CD4-positive, alpha-beta T cell treated with Interferon alpha-2 for 1 hour (primary cell): ENCODE data around the gene RNGTT.

ENCODE experiments used
- DNase-seq, 2 donors: peaks; one replicate each; pipeline ENCODE4 v3.0.0-alpha.2; 2020 to 2022

The RNGTT gene

DNA sequence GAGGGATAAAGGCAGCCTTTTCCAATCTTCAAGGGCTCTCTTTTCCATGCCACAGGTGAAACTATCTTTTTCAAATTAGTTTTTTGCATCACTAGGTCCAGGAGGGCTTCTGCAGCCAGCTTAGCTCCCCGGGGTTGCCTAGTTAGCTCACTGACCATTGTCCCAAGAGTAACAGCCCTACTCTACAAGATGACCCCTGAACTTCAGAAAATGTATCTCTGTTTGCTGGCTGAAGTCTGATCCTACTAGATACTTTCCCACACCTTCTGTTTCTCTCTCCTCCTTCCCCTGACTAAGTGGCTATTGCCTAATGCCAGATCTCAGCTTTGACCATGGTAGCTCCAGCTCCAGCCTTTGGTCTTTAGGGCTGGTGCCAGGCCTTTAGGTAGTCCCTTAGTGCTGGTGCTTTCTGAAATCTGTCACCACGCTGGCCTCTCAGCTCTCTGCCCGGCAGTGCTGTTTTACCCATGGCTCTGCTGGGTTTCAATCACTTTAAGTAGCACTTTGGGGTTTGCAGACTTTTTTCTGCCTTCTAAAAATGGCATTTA, 255.1 kb downstream of the RNGTT start:
- DNase-seq: no peak

DNA sequence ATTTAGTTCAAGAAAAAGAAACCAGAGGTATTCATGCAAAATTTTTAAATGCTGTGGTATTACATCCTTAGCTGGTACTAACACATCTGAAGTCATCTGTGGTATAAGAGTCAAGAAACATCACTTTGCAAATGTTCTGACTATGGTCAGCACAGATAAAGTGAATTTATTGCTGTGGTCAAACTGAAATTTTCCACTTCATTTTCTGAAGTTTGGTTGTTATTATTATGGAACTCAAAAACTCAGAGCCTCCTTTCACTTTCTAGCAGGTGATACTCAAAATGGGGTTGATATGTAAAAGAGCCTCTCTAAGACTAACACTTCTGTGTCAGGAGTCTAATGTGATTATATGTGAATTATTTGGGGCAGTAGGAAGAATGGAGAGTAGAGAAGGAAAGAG, 257.8 kb downstream of the RNGTT start:
- no peak for DNase-seq

DNA sequence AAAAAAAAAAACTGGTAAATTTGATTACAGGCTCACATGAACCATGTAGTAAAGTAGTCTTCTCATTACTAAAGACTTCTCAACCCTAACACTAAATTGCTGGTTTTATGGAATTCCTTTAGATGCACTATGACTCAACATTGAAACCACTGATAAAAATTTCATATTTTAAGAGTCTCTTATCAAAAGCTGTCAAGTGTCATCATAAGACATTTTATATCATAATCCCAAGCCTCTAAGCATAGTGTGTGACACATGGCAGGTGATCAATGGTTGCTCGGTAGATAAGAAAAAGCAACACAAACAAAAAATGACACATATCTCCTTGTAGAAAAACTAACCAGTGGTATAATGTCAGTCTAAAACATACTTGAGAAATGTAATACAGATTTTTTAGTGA, 258.4 kb downstream of the RNGTT start:
- no peak for DNase-seq

DNA sequence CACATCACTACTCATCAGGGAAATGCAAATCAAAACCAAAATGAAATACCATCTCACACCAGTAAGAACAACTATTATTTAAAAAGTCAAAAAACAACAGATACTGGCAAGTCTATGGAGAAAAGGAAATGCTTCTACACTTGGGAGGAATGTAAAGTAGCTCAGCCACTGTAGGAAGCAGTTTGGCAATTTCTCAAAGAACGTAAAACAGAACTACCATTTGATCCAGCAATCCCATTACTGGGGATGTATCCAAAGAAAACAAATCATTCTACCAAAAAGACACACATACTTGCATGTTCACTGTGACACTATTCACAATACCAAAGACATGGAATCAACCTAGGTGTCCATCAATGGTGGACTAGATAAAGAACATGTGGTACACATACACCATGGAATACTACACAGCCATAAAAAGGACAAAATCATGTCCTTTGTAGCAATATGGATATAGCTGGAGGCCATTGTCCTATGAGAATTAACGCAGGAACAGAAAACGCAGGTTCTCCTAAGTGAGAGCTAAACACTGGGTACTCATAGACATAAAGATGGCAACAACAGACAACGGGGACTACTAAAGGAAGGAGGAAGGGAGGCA, 260.4 kb downstream of the RNGTT start:
- DNase-seq: no peak

DNA sequence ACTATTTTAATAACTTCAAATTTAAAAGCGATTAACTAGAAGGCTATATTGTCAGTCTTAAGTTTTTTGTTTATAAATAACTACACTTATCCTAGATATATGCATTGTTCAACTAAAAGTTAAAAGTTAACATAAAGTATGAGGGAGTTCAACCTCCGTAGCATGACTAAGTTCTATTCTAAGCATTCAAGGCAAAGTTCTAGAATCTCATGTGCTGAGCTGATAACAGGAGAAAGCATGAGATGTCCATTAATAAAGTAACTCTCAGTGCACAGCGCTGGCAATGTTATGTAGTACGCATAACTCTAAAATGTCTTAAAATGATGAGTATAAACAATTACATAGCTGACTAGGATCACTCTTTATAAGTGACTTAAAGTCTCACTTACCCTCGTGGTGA, 264.8 kb downstream of the RNGTT start:
- no peak for DNase-seq

- DNase-seq: no peak
Observed at GRCh38 chr6:88695937-88696336, 267.5 kb downstream of the RNGTT start.

DNA sequence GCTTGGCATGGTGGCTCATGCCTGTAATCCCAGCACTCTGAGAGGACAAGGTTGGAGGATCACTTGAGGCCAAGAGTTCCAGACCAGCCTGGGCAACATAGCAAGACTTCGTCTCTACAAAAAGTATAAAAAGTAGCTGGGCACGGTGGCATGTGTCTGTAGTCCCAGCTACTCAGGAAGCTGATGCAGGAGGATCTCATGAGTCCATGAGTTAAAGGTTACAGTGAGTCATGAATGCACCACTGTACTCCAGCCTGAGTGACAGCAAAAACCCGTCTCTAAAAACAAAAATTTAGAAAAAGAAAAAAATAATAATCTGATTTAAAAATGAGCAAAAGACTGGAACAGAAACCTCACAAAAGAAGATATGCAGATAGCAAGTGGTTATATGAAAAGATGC, 279.7 kb downstream of the RNGTT start:
- DNase-seq: no peak

DNA sequence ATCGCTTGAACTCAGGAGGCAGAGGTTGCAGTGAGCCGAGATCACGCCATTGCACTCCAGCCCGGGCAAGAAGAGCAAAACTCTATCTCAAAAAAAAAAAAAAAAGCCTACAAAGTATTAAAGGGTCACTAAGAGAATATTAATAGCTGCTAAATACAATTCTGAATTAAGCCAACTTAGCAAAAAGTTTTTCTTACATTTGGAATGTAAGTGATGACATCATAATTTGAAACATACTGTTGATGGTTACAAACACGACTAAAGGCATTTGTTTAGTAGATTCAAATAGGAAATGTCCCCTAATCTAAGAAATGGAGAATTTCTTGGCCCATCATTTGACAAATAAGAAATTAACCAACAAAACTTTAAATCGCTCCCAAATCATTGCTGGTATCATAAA, 282.8 kb downstream of the RNGTT start:
- no peak for DNase-seq

DNA sequence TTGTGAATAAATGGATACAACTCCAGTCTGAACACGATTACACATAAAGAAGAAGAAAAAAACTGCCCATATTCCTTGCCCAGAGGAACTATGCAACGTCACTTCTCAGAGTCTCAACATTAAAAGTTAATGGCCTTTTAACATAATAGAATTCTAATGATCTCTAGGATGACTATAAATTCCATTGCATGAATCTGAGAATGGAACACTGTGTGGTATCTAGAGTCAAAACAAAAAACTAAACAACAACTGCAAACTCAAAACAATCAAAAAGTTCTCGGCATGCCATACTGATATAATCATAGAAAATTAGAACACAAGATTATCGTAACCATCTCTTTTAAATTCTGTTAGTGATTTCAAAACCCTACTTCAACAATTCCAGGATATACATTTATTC, 283.6 kb downstream of the RNGTT start:
- no peak for DNase-seq

DNA sequence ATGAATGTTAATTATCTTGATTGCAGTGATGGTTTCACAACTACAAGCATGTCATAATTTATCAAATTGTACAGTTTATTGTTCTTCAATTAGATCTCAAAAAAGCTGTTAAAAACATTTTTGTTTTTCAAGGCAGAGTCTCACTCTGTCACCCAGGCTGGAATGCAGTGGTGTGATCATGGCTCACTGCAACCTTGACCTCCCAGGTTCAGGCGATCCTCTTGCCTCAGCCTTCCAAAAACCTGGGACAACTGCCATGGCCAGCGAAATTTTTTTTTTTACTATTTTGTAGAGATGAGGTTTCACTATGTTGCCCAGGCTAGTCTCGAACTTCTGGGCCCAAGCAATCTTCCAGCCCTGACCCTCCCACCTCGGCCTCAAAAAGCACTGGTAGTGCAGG, 286.1 kb downstream of the RNGTT start:
- DNase-seq: no peak

DNA sequence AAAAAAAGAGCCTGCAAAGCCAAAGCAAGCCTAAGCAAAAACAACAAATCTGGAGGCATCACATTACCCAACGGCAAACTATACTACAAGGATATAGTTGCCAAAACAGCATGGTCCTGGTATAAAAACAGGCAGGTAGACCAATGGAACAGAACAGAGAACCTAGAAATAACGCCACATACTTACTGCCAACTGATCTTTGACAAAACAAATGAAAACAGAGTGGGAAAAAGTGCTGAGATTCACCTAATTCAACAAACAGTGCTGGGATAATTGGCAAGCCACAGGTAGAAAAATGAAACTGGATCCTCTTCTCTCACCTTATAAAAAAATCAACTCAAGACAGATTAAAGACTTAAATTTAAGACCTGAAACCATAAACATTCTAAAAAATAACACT, 291.8 kb downstream of the RNGTT start:
- no peak for DNase-seq

GRCh38 chr6:88670369-88670768, 293.0 kb downstream of the RNGTT start:
- no peak for DNase-seq

- no peak for DNase-seq
Observed at GRCh38 chr6:88669475-88669874, 293.9 kb downstream of the RNGTT start.

- DNase-seq: no peak
Observed at GRCh38 chr6:88666901-88667300, 296.5 kb downstream of the RNGTT start.

DNA sequence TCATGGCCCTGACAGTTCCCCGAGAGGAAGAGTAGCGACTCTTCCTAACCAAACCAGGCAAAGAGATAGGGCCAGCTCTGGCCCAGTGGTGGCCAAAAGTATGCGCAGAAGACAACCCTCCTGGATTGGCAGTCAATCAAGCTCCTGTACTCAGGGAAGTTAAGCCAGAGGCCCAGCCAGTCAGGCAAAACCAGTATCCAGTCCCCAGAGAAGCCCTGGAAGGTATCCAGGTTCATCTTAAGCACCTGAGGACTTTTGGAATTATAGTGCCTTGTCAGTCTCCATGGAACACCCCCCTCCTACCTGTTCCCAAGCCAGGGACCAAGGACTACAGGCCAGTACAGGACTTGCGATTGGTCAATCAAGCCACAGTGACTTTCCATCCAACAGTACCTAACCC, 298.3 kb downstream of the RNGTT start:
- DNase-seq: no peak

GRCh38 chr6:88663801-88664200, 299.6 kb downstream of the RNGTT start:
- no peak for DNase-seq

DNA sequence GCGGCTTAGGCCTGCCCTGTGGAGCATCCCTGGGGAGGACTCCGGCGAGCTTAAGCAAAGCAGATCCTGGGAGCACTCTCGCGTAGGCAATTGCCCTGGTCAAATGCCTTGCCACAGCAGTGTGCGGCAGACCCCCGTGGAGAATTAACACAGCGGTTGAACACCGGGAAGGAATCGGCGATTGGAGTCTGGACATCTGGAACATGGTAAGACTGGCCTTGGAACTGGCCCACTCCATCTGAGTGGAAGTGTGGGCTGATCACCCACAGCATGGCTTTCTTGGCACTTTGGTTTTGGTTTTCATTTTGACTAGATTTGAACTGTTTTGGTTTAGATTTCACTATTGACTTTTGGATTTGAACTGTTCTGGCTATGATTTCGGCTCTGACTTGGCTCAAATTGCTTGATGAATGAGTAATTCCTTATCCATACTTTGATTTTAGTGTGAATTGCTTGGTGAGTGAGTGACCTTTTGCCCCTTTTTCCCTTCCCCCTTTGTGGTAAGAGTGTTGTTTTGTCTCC, 300.7 kb downstream of the RNGTT start:
- no peak for DNase-seq

DNA sequence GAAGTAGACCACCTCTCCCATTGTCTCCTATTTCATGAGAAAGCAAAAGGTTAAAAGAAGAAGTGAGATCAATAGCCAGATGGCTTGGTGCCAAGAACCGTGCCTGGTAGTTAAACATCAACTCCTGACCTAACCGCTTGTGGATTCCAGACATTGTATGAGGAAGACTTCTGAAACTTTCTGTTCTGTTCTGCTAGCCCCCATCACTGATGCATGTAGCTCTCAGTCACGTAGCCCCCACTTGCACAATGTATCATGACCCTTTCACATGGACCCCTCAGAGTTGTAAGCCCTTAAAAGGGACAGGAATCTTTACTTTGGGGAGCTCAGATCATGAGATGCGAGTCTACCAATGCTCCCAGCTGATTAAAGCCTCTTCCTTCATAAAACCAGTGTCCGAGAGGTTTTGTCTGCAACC, 301.2 kb downstream of the RNGTT start:
- no peak for DNase-seq

DNA sequence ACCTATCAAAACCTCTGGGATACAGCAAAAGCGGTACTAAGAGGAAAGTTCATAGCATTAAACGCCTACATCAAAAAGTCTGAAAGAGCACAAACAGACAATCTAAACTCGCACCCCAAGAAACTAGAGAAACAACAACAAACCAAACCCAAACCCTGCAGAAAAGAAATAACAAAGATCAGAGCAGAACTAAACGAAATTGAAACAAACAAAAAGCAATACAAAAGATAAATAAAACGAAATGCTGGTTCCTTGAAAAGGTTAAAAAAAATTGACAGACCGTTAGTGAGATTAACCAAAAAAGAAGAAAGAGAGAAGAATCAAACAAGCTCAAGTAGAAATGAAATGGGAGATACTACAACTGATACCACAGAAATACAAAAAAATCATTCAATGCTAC, 302.3 kb downstream of the RNGTT start:
- no peak for DNase-seq

- no peak for DNase-seq
Observed at GRCh38 chr6:88655586-88655985, 307.8 kb downstream of the RNGTT start.

DNA sequence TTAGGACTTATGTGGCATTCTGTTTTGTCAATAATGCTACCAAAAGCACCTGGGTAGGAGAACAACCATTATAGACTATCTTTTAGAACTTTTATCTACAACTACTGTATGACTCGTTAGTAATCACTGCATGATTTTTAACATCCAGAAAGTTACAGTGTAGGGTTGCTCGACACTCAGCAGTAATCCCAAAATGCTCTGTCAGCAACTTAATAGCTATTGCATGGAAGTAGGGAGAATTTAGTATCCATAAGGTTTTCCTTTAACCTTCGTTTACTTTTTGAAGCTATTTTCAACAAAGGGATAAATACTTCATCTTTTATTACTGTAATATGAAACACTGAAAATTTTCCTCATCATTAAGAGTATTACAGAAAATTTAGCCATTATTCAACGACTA, 309.5 kb downstream of the RNGTT start:
- DNase-seq: no peak

- DNase-seq: no peak
Observed at GRCh38 chr6:88651400-88651799, 312.0 kb downstream of the RNGTT start.

- no peak for DNase-seq
Observed at GRCh38 chr6:88650979-88651378, 312.4 kb downstream of the RNGTT start.

DNA sequence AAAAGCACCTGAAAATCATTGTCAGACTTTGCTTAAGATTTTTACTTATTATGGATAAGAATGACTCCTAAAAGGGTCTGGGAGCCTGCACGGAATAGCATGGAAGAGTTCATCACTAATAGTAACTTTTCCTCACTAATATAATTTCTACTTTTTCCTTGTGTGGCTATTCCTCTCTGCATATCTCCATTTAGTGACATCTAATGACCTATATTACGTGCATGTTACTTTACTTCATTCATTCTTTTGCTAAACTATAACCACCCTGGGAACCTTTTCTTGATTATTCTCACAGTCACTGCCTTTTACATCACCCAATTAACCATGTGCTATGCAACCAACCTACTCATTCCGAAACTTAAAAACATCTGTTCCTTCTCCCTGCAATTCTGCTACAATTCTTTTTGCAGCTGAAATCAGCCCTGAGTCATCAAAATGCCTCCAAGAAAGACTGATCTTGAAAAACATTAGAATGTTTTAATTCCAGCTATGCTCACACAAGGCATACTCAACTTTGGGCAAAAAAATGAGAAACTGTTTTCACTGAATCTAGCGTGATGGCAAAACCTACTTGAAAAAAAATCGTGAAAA, 313.3 kb downstream of the RNGTT start:
- no peak for DNase-seq
